Measurements from ENCODE around the gene GMCL2.

- no peak for TF ChIP-seq ZBTB49 (CRISPR knock-in tag; IDR thresholded peaks at IDR 0.05; ENCODE audit: borderline replicate concordance)
- no peak for TF ChIP-seq ZNF668 (CRISPR knock-in tag; IDR thresholded peaks at IDR 0.05)
These were observed 43.3 kb downstream of the GMCL2 start for GRCh38 chr5:178143901-178144300.

All from K562 (cell line).